T47D (cell line): Measurements from ENCODE around the gene RANBP17.

Experiments used
- DNase-seq, 2 experiments: peaks; one replicate each; pipeline versions ENCODE4 v3.0.0 to v3.0.0-alpha.2; 2011 to 2012; ENCODE audit warnings: low read depth in 1 of 2, low spot score in 1 of 2
- JUND ChIP-seq: IDR thresholded peaks from 2 replicates; pipeline ENCODE4 v1.6.1; 2012; ENCODE audit warnings: low read depth
- in situ Hi-C: cut with HindIII; loops from 2 replicates; pipeline ENCODE4 v1.10.0; 2016; ENCODE audit warnings: low sequenced_read_pairs, low pct_unique_long_range_greater_than_20kb

RANBP17 gene

GRCh38 chr5:171342362-171343111, 480.7 kb downstream of the RANBP17 start:
- DNase-seq = peak; percentile 51 to 84
- no peak for TF ChIP-seq JUND
- in situ Hi-C loops = no loop called here

GRCh38 chr5:171344936-171345608, 483.3 kb downstream of the RANBP17 start:
- in situ Hi-C loops = no loop called here
- no peak for DNase-seq
- TF ChIP-seq JUND = no peak
